Prostate gland (tissue), 2 donors: ENCODE results near the gene SSBP3.

ENCODE experiments used
- POLR2A ChIP-seq: fragments of 450-650 bp; IDR thresholded peaks from one replicate; pipeline ENCODE4 v1.6.1; 2016; ENCODE audit warnings: antibody characterized with exemption, mild to moderate bottlenecking
- POLR2AphosphoS5 ChIP-seq: sonication (generic); formaldehyde crosslinking; IDR thresholded peaks from one replicate; pipeline ENCODE4 v1.6.1; 2017; ENCODE audit warnings: antibody characterized with exemption
- TF ChIP-seq, protein P1 (sequence below), 4 experiments: fragments of 200-600 bp in 2 of 4; fragments of 450-650 bp in 2 of 4; sonication (generic) in 2 of 4; IDR thresholded peaks; 1 replicate in 3 of 4; 2 replicates in 1 of 4; pipeline ENCODE4 v1.5.1; 2016 to 2019; ENCODE audit warnings: antibody characterized with exemption in 4 of 4, mild to moderate bottlenecking in 2 of 4, moderate library complexity in 2 of 4

DNA sequence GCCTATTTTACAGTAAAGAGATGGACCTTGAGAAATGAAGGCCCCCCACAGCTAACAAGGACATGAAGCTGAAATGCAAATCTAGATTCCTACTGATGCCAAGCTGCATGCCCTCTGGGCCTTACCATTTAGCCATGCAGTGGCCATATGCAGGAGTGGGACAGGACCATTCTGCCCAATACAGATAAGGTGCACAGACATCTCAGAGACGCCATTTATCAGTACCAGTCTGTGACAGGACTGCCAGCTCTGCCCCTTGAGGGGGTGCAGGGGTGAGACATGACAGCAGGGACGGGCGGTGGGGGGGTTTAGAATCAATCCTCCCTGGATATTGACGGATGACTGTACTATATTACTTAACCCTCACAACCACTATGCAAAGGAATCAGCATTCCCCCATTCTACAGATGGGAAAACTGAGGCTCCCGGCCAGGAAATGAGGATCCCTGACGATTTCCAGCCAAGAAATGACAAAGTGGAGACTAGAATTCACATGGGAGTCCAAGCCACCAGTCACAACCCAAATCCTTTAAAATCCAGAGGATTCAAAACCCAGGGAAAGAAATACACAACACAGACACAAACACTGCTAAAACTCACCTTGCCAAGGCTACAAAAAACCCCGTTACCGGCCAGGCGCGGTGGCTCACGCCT, 10.8 kb downstream of the SSBP3 start:
- TF ChIP-seq, protein P1, sequence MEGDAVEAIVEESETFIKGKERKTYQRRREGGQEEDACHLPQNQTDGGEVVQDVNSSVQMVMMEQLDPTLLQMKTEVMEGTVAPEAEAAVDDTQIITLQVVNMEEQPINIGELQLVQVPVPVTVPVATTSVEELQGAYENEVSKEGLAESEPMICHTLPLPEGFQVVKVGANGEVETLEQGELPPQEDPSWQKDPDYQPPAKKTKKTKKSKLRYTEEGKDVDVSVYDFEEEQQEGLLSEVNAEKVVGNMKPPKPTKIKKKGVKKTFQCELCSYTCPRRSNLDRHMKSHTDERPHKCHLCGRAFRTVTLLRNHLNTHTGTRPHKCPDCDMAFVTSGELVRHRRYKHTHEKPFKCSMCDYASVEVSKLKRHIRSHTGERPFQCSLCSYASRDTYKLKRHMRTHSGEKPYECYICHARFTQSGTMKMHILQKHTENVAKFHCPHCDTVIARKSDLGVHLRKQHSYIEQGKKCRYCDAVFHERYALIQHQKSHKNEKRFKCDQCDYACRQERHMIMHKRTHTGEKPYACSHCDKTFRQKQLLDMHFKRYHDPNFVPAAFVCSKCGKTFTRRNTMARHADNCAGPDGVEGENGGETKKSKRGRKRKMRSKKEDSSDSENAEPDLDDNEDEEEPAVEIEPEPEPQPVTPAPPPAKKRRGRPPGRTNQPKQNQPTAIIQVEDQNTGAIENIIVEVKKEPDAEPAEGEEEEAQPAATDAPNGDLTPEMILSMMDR (IDR thresholded peaks at IDR 0.05): no peak
- no peak for TF ChIP-seq POLR2A
- TF ChIP-seq POLR2AphosphoS5: no peak
